GM12878 (cell line): ENCODE results near the gene FNDC4.

Source experiments
- BACH1 ChIP-seq: fragments of 450-650 bp; IDR thresholded peaks from 2 replicates; pipeline ENCODE4 v1.6.1; 2017; ENCODE audit warnings: mild to moderate bottlenecking, borderline replicate concordance
- BCL11A ChIP-seq: IDR thresholded peaks from 2 replicates; pipeline ENCODE4 v1.6.1; 2011; ENCODE audit warnings: low read depth, low read length
- CBFB ChIP-seq: IDR thresholded peaks from 2 replicates; pipeline ENCODE4 v1.6.1; 2016; ENCODE audit warnings: antibody characterized with exemption, low read depth
- CHD2 ChIP-seq: IDR thresholded peaks from 2 replicates; pipeline ENCODE4 v1.6.1; 2011; ENCODE audit warnings: low read depth, low read length, improper control_type of control experiment, borderline replicate concordance
- PAX8 ChIP-seq: fragments of 450-650 bp; IDR thresholded peaks from 2 replicates; pipeline ENCODE4 v1.6.1; 2017; ENCODE audit warnings: mild to moderate bottlenecking, moderate library complexity
- RBBP5 ChIP-seq: fragments of 200-600 bp; sonication (generic); conservative IDR thresholded peaks from 2 replicates; pipeline ENCODE4 v1.6.1; 2016
- RFX5 ChIP-seq: IDR thresholded peaks from 2 replicates; pipeline ENCODE4 v1.6.1; 2011; ENCODE audit warnings: low read depth, low read length, improper control_type of control experiment
- SMAD1 ChIP-seq: fragments of 450-650 bp; IDR thresholded peaks from 2 replicates; pipeline ENCODE4 v1.6.1; 2018; ENCODE audit warnings: mild to moderate bottlenecking, low read depth; ENCODE audit not compliant: partially characterized antibody
- SREBF2 ChIP-seq: IDR thresholded peaks from 2 replicates; pipeline ENCODE4 v1.6.1; 2012; ENCODE audit warnings: mild to moderate bottlenecking, low read length
- STAT3 ChIP-seq: IDR thresholded peaks from 2 replicates; pipeline ENCODE4 v1.6.1; 2011; ENCODE audit warnings: low read depth, low read length, improper control_type of control experiment
- TF ChIP-seq, protein P1 (sequence below), 3 experiments: IDR thresholded peaks in 2 of 3; conservative IDR thresholded peaks in 1 of 3; 2 replicates each; pipeline ENCODE4 v1.5.1; 2011; ENCODE audit warnings: low read depth in 3 of 3, low read length in 3 of 3, mild to moderate bottlenecking in 3 of 3, control low read depth in 2 of 3, moderate library complexity in 2 of 3, inconsistent platforms in 1 of 3, mixed read lengths in 1 of 3; ENCODE audit not compliant: control insufficient read depth in 2 of 3, insufficient read depth in 1 of 3; ENCODE audit errors: extremely low read depth in 1 of 3
- TF ChIP-seq, protein P2 (sequence below): fragments of 450-650 bp; IDR thresholded peaks from 2 replicates; pipeline ENCODE4 v1.6.1; 2017; ENCODE audit warnings: mild to moderate bottlenecking, low read depth, inconsistent platforms; ENCODE audit not compliant: poor library complexity, severe bottlenecking
- TF ChIP-seq, protein P3 (sequence below): IDR thresholded peaks from 2 replicates; pipeline ENCODE4 v1.6.1; 2012; ENCODE audit warnings: mild to moderate bottlenecking, low read depth, low read length
- TF ChIP-seq, protein P4 (sequence below): IDR thresholded peaks from 2 replicates; pipeline ENCODE4 v1.6.1; 2012; ENCODE audit warnings: low read length, inconsistent platforms

DNA sequence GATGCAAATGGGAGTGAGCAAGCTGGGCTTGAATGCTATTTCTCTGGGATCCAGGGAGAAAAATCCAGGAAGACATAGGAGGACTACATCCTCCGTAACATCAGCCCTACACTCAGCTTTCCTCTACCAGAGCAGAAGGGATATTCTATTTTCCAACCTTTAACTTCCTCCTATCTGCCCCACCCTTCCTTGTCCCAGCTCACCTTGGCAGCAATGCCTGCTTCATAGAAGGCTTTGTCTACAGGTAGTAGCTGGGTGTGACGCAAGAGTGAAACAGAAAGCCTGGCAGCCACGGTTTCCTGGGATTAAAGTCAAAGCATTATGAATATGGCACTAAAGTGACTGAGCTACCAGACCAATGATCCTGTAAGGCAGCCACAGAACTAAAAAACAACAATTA, 48.9 kb downstream of the FNDC4 start:
- TF ChIP-seq STAT3 (no peak), CHD2 (no peak), SMAD1 (no peak), PAX8 (no peak), CBFB (no peak), RBBP5 (no peak), BACH1 (no peak), RFX5 (no peak), SREBF2 (no peak), BCL11A (no peak)
- TF ChIP-seq, protein P1, sequence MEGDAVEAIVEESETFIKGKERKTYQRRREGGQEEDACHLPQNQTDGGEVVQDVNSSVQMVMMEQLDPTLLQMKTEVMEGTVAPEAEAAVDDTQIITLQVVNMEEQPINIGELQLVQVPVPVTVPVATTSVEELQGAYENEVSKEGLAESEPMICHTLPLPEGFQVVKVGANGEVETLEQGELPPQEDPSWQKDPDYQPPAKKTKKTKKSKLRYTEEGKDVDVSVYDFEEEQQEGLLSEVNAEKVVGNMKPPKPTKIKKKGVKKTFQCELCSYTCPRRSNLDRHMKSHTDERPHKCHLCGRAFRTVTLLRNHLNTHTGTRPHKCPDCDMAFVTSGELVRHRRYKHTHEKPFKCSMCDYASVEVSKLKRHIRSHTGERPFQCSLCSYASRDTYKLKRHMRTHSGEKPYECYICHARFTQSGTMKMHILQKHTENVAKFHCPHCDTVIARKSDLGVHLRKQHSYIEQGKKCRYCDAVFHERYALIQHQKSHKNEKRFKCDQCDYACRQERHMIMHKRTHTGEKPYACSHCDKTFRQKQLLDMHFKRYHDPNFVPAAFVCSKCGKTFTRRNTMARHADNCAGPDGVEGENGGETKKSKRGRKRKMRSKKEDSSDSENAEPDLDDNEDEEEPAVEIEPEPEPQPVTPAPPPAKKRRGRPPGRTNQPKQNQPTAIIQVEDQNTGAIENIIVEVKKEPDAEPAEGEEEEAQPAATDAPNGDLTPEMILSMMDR (IDR thresholded peaks at IDR 0.05 in 2 of 3, conservative IDR thresholded peaks at IDR 0.05 in 1 of 3; ENCODE audit: control insufficient read depth in 2 of 3, extremely low read depth in 1 of 3, insufficient read depth in 1 of 3, low read depth in 3 of 3, low read length in 3 of 3): no peak
- TF ChIP-seq, protein P2, sequence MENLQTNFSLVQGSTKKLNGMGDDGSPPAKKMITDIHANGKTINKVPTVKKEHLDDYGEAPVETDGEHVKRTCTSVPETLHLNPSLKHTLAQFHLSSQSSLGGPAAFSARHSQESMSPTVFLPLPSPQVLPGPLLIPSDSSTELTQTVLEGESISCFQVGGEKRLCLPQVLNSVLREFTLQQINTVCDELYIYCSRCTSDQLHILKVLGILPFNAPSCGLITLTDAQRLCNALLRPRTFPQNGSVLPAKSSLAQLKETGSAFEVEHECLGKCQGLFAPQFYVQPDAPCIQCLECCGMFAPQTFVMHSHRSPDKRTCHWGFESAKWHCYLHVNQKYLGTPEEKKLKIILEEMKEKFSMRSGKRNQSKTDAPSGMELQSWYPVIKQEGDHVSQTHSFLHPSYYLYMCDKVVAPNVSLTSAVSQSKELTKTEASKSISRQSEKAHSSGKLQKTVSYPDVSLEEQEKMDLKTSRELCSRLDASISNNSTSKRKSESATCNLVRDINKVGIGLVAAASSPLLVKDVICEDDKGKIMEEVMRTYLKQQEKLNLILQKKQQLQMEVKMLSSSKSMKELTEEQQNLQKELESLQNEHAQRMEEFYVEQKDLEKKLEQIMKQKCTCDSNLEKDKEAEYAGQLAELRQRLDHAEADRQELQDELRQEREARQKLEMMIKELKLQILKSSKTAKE: no peak
- TF ChIP-seq, protein P3, sequence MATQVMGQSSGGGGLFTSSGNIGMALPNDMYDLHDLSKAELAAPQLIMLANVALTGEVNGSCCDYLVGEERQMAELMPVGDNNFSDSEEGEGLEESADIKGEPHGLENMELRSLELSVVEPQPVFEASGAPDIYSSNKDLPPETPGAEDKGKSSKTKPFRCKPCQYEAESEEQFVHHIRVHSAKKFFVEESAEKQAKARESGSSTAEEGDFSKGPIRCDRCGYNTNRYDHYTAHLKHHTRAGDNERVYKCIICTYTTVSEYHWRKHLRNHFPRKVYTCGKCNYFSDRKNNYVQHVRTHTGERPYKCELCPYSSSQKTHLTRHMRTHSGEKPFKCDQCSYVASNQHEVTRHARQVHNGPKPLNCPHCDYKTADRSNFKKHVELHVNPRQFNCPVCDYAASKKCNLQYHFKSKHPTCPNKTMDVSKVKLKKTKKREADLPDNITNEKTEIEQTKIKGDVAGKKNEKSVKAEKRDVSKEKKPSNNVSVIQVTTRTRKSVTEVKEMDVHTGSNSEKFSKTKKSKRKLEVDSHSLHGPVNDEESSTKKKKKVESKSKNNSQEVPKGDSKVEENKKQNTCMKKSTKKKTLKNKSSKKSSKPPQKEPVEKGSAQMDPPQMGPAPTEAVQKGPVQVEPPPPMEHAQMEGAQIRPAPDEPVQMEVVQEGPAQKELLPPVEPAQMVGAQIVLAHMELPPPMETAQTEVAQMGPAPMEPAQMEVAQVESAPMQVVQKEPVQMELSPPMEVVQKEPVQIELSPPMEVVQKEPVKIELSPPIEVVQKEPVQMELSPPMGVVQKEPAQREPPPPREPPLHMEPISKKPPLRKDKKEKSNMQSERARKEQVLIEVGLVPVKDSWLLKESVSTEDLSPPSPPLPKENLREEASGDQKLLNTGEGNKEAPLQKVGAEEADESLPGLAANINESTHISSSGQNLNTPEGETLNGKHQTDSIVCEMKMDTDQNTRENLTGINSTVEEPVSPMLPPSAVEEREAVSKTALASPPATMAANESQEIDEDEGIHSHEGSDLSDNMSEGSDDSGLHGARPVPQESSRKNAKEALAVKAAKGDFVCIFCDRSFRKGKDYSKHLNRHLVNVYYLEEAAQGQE: no peak
- TF ChIP-seq, protein P4, sequence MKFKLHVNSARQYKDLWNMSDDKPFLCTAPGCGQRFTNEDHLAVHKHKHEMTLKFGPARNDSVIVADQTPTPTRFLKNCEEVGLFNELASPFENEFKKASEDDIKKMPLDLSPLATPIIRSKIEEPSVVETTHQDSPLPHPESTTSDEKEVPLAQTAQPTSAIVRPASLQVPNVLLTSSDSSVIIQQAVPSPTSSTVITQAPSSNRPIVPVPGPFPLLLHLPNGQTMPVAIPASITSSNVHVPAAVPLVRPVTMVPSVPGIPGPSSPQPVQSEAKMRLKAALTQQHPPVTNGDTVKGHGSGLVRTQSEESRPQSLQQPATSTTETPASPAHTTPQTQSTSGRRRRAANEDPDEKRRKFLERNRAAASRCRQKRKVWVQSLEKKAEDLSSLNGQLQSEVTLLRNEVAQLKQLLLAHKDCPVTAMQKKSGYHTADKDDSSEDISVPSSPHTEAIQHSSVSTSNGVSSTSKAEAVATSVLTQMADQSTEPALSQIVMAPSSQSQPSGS: no peak
